DMS114 treated with DMSO at 0.1 percent for 48 hours (cell line): Measurements from ENCODE around the gene BEAN1.

ENCODE experiments used
- DNase-seq: peaks from one replicate; lab custom pipeline; 2025; ENCODE audit not compliant: unreplicated experiment; lab: John Stamatoyannopoulos, UW

The BEAN1 gene

DNA sequence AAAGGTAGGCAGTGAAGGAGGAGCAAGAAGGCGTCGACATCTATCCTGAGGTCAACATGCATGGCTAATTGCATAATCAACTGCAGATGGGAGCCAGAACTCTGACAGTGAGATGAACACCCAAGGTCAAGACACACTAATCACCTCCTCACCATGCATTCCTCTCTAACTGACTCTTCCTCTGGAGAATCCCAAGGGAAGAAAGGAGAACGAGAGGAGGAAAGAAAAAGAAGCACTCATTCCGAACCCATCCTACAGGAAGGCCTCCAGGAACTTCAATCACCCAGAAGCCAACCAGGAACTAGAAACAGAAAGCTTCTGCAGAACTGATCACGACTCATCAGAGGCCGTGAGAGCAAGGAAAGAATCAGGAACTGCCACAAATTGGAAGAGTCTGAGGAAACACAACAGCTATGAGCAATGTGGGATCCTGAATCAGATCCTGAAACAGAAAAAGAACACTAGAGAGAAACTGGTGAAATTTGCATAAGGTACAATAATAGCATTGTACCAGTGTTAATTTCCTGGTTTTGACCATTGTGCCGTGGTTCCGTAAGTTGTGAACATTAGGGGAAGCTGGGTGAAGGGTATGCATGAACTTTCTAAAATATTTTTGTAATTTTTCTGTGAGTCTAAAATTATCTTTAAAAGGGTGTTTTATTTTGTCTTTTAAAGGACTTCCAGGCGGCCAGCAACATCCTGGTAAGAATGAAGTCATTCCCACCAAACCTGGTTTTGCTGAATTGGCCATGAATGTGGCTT, 10.0 kb upstream of the BEAN1 start:
- no peak for DNase-seq

DNA sequence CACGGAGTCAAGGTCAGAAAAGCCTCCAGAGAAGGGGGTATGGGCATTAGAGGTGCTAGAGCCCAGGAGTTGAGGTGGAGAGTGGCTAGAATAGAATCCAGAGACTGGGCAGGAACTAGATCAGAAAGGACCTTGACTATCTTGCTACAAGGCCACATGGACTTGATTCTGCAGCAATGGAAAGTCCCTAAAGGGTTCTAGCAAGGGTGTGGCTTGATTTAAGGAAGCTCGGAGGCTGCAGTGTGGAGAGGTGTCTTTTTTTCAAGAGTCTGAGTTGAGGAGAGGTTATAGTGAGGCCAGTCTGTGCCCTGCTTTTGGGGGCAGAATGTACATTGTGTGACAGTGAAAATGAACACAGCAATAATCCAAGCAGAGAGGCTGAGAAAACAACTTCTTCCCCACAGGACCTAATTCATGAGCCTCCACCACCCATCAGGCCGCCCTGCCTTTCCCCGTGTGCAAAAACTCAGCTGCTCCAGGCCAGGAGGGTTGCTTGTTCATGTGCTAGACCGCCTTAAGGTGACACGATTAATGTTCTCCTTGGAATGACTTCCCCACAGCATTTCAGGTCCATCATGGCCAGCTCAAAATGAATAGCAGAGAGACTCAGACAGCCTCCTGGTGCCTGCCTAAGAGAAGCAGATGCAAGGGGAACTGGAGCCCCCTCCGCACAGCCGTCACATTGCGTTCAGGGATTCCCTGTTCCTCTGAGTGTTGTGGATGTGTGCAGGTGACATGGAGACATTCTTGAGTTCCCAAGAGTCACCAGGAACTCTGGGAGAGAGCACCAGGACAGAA, 8.7 kb upstream of the BEAN1 start:
- no peak for DNase-seq

DNA sequence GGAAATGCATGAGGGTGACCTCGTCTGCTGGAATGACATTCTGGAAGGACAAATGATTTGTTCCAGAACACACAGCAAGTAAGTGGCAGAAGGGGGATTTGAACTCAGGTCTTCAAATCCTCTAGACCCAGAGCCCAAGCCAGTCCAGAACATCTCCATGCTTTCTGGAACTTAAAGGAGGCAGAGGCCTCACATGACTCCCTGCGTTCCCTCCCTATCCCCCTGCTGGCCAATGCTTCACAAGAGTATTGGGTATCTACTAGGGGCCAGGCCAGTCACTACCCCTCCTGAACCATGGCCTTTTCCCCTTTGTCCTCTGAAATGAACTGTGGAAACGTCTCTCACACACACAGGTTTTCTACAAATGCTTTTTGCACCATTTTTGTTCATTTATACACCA, 7.6 kb upstream of the BEAN1 start:
- no peak for DNase-seq

DNA sequence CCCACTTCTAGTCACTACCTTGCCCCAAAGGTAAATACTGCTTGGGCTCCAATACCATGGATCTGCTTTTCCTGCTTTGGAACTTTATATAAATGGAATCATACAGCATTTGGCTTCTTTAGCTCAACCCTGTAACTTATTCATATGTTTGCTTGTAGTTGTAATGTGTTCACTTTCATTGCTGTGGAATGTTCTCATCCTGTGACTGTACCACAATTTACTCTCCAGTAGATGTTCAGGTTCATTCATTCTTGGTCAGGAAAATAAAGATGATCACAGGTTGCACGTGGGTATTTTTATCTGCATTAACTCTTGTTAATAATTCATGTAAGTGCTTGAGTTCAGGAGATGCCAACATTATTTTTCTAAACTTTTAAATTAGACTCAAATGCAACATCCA, 6.7 kb upstream of the BEAN1 start:
- DNase-seq: no peak

GRCh38 chr16:66421891-66422290, 5.2 kb upstream of the BEAN1 start:
- DNase-seq: no peak

DNA sequence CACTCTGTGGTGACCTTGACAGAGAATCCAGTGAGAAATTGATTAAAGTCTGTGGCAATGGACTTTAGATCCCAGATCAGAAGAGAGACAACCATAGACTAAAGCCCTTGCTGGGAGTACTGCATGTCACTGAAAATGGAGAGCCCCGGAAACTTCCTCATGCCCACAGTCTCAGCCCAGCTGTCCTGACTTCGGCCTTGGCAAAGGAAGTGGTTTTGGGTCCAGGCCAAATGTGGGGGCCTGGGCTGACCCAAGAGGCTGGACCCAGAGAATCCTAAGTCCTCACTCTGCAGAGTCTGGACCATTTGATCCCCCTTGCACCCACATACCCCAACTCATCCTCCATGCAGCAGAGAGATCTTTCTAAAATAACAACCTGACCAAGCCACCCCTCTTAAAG, 4.7 kb upstream of the BEAN1 start:
- no peak for DNase-seq

DNA sequence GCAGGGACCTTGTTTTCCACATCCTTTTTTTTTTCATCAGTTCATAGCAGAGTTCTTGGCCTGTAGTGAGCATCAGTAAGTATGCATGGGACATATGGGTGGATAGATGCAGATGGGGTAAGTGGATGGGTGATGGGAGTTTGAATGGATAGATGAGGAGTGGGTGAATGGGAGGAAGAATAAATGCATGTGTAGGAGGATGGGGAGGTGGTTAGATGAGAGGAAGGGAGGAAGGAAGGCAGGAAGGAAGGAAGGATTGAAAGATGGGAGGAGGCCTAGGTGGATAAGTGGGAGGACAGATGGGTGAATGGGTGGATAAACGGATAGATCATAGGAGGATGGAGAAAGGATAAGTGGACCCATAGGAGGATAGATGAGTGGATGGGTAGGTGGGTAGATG, 3.9 kb upstream of the BEAN1 start:
- no peak for DNase-seq

DNA sequence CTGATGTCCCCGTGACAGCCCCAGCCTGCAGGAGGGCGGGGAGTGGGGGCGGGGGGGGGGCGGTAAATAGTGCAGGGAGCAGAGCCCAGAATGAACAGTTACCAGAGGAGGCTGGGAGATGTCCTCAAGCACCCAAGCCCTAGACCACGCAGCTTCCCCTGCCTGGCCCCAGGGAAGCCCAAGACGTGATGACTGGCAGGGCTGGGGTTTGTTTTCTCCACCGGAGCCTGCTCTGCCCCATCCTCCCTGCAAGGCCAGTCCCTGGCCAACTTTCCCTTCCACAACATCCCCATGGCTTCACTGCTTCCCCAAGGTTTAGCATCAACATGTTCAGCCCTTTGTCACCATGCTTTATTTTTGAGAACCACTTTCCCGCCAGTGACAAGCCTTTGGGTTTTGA, 1.4 kb upstream of the BEAN1 start:
- no peak for DNase-seq

DNA sequence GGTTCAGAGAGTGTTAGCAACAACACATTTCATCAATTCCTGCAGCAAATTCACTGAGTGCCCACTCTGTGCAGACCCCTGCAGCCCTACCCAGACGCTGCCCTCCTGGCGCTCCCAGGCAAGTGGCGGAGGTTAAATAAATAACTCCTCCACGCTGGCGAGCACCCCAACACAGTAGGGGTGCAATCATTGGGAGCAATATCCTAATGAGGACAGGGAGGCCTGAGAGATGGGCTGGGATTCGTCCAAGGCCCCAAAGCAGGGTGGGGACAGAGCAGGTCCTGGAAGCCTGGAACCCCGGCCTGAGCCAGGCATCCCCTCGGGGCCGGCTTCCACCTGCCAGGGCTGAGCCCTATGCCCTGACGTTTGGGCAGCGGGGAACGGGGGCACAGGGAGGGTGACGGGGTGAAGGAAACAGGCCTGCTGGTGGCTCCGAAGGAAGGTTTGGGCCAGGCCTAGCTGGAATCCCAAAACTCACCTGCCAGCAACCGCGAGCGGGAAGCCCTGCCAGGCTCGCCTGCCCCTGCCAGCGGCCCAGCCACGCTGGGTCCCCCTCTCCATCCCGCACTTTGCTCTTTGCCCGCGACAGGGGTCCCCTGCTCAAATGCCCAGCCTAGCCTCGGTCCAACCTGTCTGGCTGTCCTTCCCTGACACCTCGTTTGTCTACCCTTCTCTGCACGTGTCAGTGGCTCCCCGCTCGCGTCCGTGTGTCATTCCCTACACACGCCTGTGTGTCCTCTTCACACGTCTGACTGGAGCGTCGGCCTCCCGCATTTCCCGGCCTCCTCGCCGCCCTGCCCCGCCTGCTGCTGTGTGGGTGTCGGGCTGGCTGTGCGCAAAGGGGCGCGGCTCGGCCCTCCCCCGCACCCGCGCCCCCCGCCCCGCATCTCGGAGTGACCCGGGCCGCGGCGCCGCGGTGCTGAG, 721 bp upstream of the BEAN1 start:
- no peak for DNase-seq

DNA sequence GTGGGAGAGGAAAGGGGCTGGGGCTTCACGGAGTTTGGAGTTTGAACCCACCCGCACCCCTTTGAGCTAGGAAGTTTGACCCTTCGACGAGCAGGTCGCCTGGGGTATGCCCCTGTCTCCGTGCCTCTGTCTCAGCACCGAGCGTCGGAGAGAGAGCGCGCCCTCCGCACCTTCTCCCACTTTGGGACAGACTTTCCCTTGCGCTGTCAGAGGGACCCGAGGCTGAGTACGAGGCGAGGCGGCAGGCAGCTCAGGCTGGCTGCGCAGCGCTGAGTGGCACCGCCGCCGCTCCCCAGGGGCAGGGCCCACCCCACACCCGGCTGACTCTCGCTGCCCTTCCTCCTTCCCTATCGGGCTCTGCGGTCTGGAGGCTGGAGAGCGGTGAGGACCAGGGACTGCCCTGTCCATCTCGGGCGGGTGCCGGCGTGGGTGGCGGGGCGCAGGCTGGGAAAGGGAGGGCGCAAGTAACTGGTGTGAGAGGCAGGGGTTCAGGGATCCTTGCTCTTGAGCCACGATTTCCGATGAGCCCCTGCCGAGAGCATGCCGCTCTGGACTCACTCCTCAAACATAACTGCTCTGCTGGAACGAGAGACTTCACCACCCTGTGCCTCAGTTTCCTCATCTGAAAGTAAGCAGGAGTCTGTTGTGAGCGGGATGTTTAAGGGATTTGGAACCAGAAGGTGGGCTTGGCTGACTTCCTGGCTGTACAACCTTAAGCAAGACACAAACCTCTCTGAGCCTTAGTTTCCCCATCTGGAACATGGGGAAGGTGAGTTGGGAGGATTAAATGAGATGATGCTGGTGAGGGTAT, 981 bp downstream of the BEAN1 start:
- DNase-seq: no peak

DNA sequence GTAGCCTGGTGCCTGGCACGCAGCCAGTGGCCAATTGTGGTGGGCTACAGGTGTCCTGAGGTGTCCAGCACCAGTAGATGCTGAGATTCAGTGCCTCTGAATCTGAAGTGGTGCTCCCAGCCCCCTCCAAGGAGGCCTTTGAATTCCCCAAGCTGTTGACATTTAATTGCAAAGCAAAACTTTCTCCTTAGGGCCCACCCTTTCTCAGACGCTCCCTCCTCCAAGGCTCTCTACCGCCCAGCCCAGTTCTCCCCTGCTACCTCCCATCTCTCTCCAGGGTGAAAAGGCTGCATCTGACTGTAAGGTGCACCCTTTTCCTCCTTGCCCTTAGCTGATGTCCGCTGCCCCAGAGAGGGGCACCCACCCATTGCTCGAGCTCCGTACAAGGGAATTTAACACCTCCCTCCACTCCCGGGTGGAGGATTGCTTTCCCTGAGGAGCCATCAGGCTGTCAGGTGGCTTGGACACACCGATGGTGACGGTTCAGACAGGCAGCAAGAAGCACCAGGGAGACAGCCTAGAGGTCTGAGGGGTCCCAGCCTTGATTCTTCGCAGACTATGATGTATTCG, 1.7 kb downstream of the BEAN1 start:
- DNase-seq: no peak

DNA sequence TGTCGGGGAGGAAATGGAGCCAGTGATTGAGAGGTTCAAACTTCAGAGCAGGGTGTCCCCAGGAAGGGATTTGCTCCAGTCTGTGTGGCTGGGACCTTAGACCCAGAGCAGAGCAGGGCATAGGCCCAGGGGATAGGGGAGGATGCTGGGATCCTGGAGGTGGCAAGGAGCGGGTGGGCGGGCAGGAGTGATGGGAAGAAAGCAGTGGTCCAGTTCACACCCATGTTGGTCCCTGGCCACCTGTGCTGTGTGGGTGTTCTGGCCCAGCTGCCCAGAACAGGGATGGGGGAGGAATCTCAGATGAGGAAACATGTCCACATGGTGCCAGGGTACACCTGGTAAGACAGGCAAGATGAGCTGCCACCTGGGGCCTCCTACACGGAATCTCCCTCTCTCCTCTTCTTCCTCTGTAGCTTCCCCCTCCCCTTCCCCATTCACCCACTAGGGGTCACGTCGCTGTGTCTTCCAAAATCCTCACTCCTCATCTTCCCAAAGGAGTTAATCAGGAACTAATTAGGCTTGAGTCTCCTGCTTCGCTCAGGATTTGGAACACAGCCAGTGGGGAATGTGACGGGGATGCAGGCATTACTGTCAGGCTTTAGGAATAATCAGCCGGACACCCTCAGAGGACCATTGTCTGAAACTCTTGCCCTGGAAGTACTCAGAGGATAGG, 2.3 kb downstream of the BEAN1 start:
- no peak for DNase-seq

- DNase-seq: no peak
These were observed 3.1 kb downstream of the BEAN1 start for GRCh38 chr16:66430214-66430613.

DNA sequence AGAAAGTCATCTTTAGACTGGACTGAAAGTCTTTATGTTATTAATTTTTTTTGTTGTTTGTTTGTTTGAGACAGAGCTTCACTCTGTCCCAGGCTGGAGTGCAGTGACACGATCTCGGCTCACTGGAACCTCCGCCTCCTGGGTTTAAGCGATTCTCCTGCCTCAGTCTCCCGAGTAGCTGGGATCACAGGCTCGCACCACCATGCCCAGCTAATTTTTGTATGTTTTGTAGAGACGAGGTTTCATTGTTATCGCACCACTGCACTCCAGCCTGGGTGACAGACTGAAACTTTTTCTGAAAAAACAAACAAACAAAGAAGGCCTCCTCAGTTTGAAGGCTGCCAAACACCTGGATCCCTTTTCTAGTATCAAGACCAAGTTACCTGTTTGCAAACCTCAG, 4.7 kb downstream of the BEAN1 start:
- no peak for DNase-seq

DNA sequence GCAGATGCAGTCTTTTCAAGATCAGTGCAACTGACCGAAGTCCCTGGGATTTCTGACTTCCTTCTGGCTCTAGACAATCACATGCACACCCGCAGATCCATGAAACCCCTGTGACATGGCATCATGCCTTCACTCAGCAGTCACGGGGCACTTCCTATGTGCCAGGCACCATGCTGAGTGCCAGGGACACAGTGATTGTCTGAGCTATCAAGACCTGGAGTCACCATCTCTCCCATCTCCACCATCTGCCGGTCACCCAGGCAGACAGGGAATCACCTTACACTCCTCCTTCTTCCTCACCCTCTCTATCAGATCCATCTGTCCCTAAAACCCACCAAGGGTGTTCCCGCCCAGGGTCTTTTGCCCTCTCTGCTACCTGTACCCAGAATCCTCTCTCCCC, 5.3 kb downstream of the BEAN1 start:
- DNase-seq: no peak

DNA sequence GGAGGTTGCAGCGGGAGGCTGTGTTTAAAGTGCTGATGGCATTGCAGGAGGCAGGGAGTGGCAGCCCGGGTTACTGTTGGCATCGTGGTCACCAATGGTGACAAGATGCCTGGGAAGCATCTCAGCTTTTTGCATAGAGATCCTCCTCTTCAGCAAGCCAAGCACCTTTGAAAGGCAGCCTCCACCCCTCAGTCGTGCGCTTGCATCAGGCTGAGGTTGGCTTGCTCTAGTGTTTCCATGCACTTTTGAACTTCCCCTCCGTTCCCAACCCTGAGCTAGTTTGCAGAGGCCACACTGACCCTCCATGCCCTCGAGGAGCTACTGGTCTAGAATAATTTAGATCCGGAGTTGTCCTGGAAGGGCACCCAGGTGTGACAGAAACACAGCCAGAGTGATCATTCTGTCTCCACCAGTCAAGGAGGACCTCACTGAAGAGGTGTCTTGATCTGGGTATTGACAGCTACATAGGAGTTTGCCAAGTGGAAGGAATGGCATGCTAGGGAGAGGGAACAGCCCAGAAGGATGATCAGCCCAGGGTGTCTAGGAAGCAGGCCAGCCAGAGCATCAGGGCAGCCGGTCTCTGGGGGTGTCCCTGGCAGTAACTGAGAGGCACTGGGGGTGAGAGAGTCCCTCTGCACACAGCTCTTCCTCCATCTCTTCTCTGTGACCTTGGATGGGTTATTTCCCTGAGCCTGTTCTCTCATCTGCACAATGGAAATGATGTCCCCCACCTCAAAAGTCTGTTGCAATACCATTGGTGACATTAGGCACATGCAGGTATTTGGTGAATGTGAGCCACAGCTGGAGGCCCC, 7.7 kb downstream of the BEAN1 start:
- DNase-seq: no peak

- no peak for DNase-seq
These were observed 8.8 kb downstream of the BEAN1 start for GRCh38 chr16:66435896-66436295.

GRCh38 chr16:66437391-66437945, 10.4 kb downstream of the BEAN1 start:
- DNase-seq: no peak

DNA sequence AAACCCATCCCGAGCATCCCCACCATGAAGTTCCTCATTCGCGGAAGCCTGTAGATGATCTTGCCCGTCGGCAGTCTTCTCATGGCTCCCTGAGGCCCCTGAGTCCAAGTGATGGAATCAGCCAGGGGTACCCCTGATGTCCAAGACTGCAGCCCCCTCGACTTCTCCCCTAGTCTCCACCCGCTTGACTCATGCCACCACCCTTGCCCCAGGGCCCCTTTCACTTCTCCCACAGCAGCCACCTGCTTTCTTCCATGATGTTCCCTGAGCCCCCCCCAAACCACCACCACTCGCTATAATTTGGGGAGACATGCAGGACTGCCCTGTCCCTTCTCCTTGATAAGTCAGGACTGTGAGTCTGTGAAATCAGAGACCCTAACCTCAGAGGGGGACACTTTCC, 11.4 kb downstream of the BEAN1 start:
- DNase-seq: no peak
